Measurements from ENCODE around the gene CYB561A3. TPM values are rescaled to one million over a fixed set of nuclear protein-coding genes. Genes with fewer than 3 reads are reported as not detected.
A peak's percentile ranks its signal among the peaks of the same experiment; 100 is the strongest.
"Not testable (repeated sequence)": the region's sequence is repeated elsewhere in the genome, so short reads cannot be mapped to it uniquely, and the experiment has no call there.

The CYB561A3 gene
- total RNA-seq, 2 experiments from 2014 or later = 32.3 to 32.9 TPM

- no peak overlapping the region for H3K27ac Mint-ChIP-seq
- H3K36me3 Mint-ChIP-seq = no peaks in the 10 kb centered on the region
- no peak for DNase-seq
- POLR2A ChIA-PET = interaction anchor here (1.2 to 3.0 kb wide), 2 partner anchors 49 to 51 kb away, joined by 4 to 15 read pairs; partner anchors contain the start of genes DDB1 and TKFC
- intact Hi-C loops (cut with micrococcal nuclease) = loop anchor here (1.0 kb wide), 1 partner anchor 48 kb away; no protein-coding TSS in a partner anchor
- H3K27me3 Mint-ChIP-seq = no peaks in the 10 kb centered on the region
- no peak overlapping the region for H3K4me3 Mint-ChIP-seq
- H3K4me1 Mint-ChIP-seq (ENCODE audit: low read depth) = peaks cover 4% of the 10 kb centered on the region
- CTCF ChIA-PET = interaction anchor here (0.6 to 9.6 kb wide), 36 partner anchors 8 to 553 kb away, joined by 3 to 310 read pairs (median 6); partner anchors contain the start of genes CYB561A3, DDB1, SDHAF2 and TKFC
- H3K9me3 Mint-ChIP-seq = no peaks in the 10 kb centered on the region
These were observed 22.9 kb upstream of the CYB561A3 start for GRCh38 chr11:61384271-61385242.

- CTCF ChIA-PET = interaction anchor here (1.0 to 9.6 kb wide), 8 partner anchors 9 to 130 kb away, joined by 3 to 310 read pairs (median 14); partner anchors contain the start of genes CYB561A3, DDB1, TKFC and TMEM138
- H3K4me3 Mint-ChIP-seq; H3K27ac Mint-ChIP-seq; H3K9me3 Mint-ChIP-seq; DNase-seq; H3K27me3 Mint-ChIP-seq; H3K4me1 Mint-ChIP-seq (ENCODE audit: low read depth); intact Hi-C loops (cut with micrococcal nuclease); POLR2A ChIA-PET; H3K36me3 Mint-ChIP-seq: not testable (repeated sequence)
These were observed 22.2 kb upstream of the CYB561A3 start for GRCh38 chr11:61383859-61384258.

- intact Hi-C loops (cut with micrococcal nuclease) = no loop called here
- POLR2A ChIA-PET = interaction anchor here (0.9 kb wide), 1 partner anchor 12 kb away, joined by 3 read pairs; the partner anchor contains the start of gene TMEM216
- H3K9me3 Mint-ChIP-seq = no peaks in the 10 kb centered on the region
- no peak overlapping the region for H3K27ac Mint-ChIP-seq
- H3K27me3 Mint-ChIP-seq = no peaks in the 10 kb centered on the region
- no peak for DNase-seq
- H3K4me3 Mint-ChIP-seq = no peak overlapping the region
- H3K4me1 Mint-ChIP-seq (ENCODE audit: low read depth) = peaks cover 4% of the 10 kb centered on the region
- peaks cover 6% of the 10 kb centered on the region for H3K36me3 Mint-ChIP-seq
- CTCF ChIA-PET = interaction anchor here (9.6 kb wide), 1 partner anchor 44 kb away, joined by 310 read pairs; the partner anchor contains the start of genes DDB1 and TKFC
These were observed 19.2 kb upstream of the CYB561A3 start for GRCh38 chr11:61380884-61381283.

- no peak for DNase-seq
- Mint-ChIP-seq H3K27me3 (no peaks in the 10 kb centered on the region), H3K36me3 (peaks cover 12% of the 10 kb centered on the region), H3K4me3 (no peak overlapping the region), H3K27ac (no peak overlapping the region), H3K9me3 (peaks cover 3% of the 10 kb centered on the region), H3K4me1 (ENCODE audit: low read depth) (no peaks in the 10 kb centered on the region)
- ChIA-PET CTCF (interaction anchor here (0.9 to 9.6 kb wide), 2 partner anchors 42 to 55 kb away, joined by 3 to 310 read pairs; partner anchors contain the start of genes DDB1 and TKFC), POLR2A (no interaction called here)
- intact Hi-C loops (cut with micrococcal nuclease) = no loop called here
These were observed 17.1 kb upstream of the CYB561A3 start for GRCh38 chr11:61378713-61379313.

GRCh38 chr11:61377461-61378160 is 15.9 kb upstream of the CYB561A3 start:
- POLR2A ChIA-PET = no interaction called here
- H3K4me3 Mint-ChIP-seq = no peak overlapping the region
- intact Hi-C loops (cut with micrococcal nuclease) = no loop called here
- peaks cover 14% of the 10 kb centered on the region for H3K36me3 Mint-ChIP-seq
- no peaks in the 10 kb centered on the region for H3K4me1 Mint-ChIP-seq (ENCODE audit: low read depth)
- H3K27ac Mint-ChIP-seq = no peak overlapping the region
- peaks cover 3% of the 10 kb centered on the region for H3K9me3 Mint-ChIP-seq
- no peak for DNase-seq
- CTCF ChIA-PET = interaction anchor here (9.6 kb wide), 1 partner anchor 41 kb away, joined by 310 read pairs; the partner anchor contains the start of genes DDB1 and TKFC
- no peaks in the 10 kb centered on the region for H3K27me3 Mint-ChIP-seq

- no peaks in the 10 kb centered on the region for H3K27me3 Mint-ChIP-seq
- no peak overlapping the region for H3K27ac Mint-ChIP-seq
- CTCF ChIA-PET = interaction anchor here (1.2 to 2.3 kb wide), 2 partner anchors 9 to 11 kb away, joined by 6 to 15 read pairs; no protein-coding TSS in a partner anchor
- POLR2A ChIA-PET = no interaction called here
- H3K4me3 Mint-ChIP-seq = no peak overlapping the region
- H3K9me3 Mint-ChIP-seq = peaks cover 3% of the 10 kb centered on the region
- no peak for DNase-seq
- intact Hi-C loops (cut with micrococcal nuclease) = no loop called here
- no peaks in the 10 kb centered on the region for H3K4me1 Mint-ChIP-seq (ENCODE audit: low read depth)
- peaks cover 19% of the 10 kb centered on the region for H3K36me3 Mint-ChIP-seq
These were observed 14.1 kb upstream of the CYB561A3 start for GRCh38 chr11:61375761-61376108.

- CTCF ChIA-PET = interaction anchor here (4.9 kb wide), 1 partner anchor 37 kb away, joined by 28 read pairs; no protein-coding TSS in a partner anchor
- H3K4me1 Mint-ChIP-seq (ENCODE audit: low read depth) = peaks cover 8% of the 10 kb centered on the region
- no peak overlapping the region for H3K27ac Mint-ChIP-seq
- H3K36me3 Mint-ChIP-seq = peaks cover 39% of the 10 kb centered on the region
- POLR2A ChIA-PET = no interaction called here
- no peaks in the 10 kb centered on the region for H3K27me3 Mint-ChIP-seq
- no peak for DNase-seq
- intact Hi-C loops (cut with micrococcal nuclease) = no loop called here
- H3K4me3 Mint-ChIP-seq = no peak overlapping the region
- peaks cover 3% of the 10 kb centered on the region for H3K9me3 Mint-ChIP-seq
These were observed 11.2 kb upstream of the CYB561A3 start for GRCh38 chr11:61372659-61373420.

GRCh38 chr11:61370349-61371005 is 8.8 kb upstream of the CYB561A3 start:
- Mint-ChIP-seq H3K4me3 (no peak overlapping the region), H3K9me3 (peaks cover 3% of the 10 kb centered on the region), H3K4me1 (ENCODE audit: low read depth) (peaks cover 8% of the 10 kb centered on the region), H3K27me3 (no peaks in the 10 kb centered on the region), H3K27ac (peak overlapping the region; percentile 60), H3K36me3 (peaks cover 41% of the 10 kb centered on the region)
- CTCF ChIA-PET = interaction anchor here (3.4 to 4.9 kb wide), 2 partner anchors 16 to 34 kb away, joined by 22 to 28 read pairs; no protein-coding TSS in a partner anchor
- POLR2A ChIA-PET = no interaction called here
- DNase-seq = no peak
- intact Hi-C loops (cut with micrococcal nuclease) = no loop called here

- Mint-ChIP-seq H3K4me1 (ENCODE audit: low read depth) (peaks cover 8% of the 10 kb centered on the region), H3K27ac (peak overlapping the region; percentile 60), H3K36me3 (peaks cover 38% of the 10 kb centered on the region), H3K9me3 (no peaks in the 10 kb centered on the region), H3K27me3 (no peaks in the 10 kb centered on the region), H3K4me3 (no peak overlapping the region)
- intact Hi-C loops (cut with micrococcal nuclease) = no loop called here
- CTCF ChIA-PET = interaction anchor here (3.4 to 4.9 kb wide), 2 partner anchors 16 to 33 kb away, joined by 22 to 28 read pairs; no protein-coding TSS in a partner anchor
- no peak for DNase-seq
- POLR2A ChIA-PET = no interaction called here
These were observed 8.0 kb upstream of the CYB561A3 start for GRCh38 chr11:61369372-61370348.

GRCh38 chr11:61368646-61369045 is 7.0 kb upstream of the CYB561A3 start:
- no peak overlapping the region for H3K4me3 Mint-ChIP-seq
- peaks cover 11% of the 10 kb centered on the region for H3K4me1 Mint-ChIP-seq (ENCODE audit: low read depth)
- H3K9me3 Mint-ChIP-seq = no peaks in the 10 kb centered on the region
- POLR2A ChIA-PET = no interaction called here
- no peaks in the 10 kb centered on the region for H3K27me3 Mint-ChIP-seq
- intact Hi-C loops (cut with micrococcal nuclease) = no loop called here
- H3K27ac Mint-ChIP-seq = no peak overlapping the region
- peaks cover 38% of the 10 kb centered on the region for H3K36me3 Mint-ChIP-seq
- no peak for DNase-seq
- CTCF ChIA-PET = interaction anchor here (3.4 to 4.9 kb wide), 2 partner anchors 17 to 32 kb away, joined by 22 to 28 read pairs; no protein-coding TSS in a partner anchor

Data from activated CD4-positive, alpha-beta memory T cell treated with anti-CD3 and anti-CD28 coated beads for 36 hours (primary cell).